Lower leg skin (tissue), 4 donors: Measurements from ENCODE around the gene GNB5. TPM values are rescaled to one million over a fixed set of nuclear protein-coding genes. Genes with fewer than 3 reads are reported as not detected.
"Not testable (repeated sequence)": the region's sequence is repeated elsewhere in the genome, so short reads cannot be mapped to it uniquely, and the experiment has no call there.

Experiments
- DNase-seq, 2 donors: peaks; one replicate each; pipeline ENCODE4 v3.0.0-alpha.2; 2019; ENCODE audit warnings: low spot score in 2 of 2
- H3K4me3 ChIP-seq: fragments of 200-600 bp; sonication (generic); 2 replicates; pipeline ENCODE4 v1.5.1; 2017; ENCODE audit warnings: mild to moderate bottlenecking, low read depth; ENCODE audit not compliant: poor library complexity, severe bottlenecking
- CTCF ChIP-seq, 3 donors: fragments of 450-650 bp; IDR thresholded peaks; one replicate each; pipeline ENCODE4 v1.5.1; 2016; ENCODE audit warnings: antibody characterized with exemption in 3 of 3, mild to moderate bottlenecking in 3 of 3, moderate library complexity in 2 of 3
- POLR2A ChIP-seq, 2 donors: fragments of 450-650 bp; IDR thresholded peaks; one replicate each; pipeline ENCODE4 v1.6.1; 2016 to 2017; ENCODE audit warnings: antibody characterized with exemption in 2 of 2, mild to moderate bottlenecking in 1 of 2, moderate library complexity in 1 of 2
- WGBS, 2 donors: methylation state at CpG; one replicate each; pipeline ENCODE4 v1.1.5; 2018; 5-methylcytosine and 5-hydroxymethylcytosine counted together
- intact Hi-C: fragments of 100-400 bp; cut with DNase I; formaldehyde crosslinking; loops from one replicate; pipeline ENCODE4 v1.15.0; 2023; ENCODE audit warnings: low total_unique reads
- total RNA-seq, 4 donors: library from RNA; depleted of rRNA; stranded (reverse); fragments of >200 nt; gene quantifications; one replicate each; pipeline ENCODE4 v1.1.0, GENCODE V29; 2016

Gene GNB5
- total RNA-seq, 4 donors from 2014 or later = 15.7 to 30.7 (median 21.9) TPM

GRCh38 chr15:52093539-52094510, 97.4 kb downstream of the GNB5 start:
- no peak for TF ChIP-seq POLR2A (IDR thresholded peaks at IDR 0.05)
- 26 to 32% methylated on average over 12 of the region's 12 CpGs for WGBS, 2 donors
- H3K4me3 ChIP-seq = no peak overlapping the region
- peak; percentile 88 to 93 for DNase-seq
- intact Hi-C loops = no loop called here

- intact Hi-C loops = no loop called here
- DNase-seq = peak in 1 of 2 donors; percentile 25
- WGBS, 2 donors = 29 to 31% methylated on average over 4 of the region's 4 CpGs
- TF ChIP-seq CTCF (IDR thresholded peaks at IDR 0.05) (no peak), POLR2A (IDR thresholded peaks at IDR 0.05) (no peak)
- no peak overlapping the region for H3K4me3 ChIP-seq
Observed at GRCh38 chr15:52093167-52093538, 98.0 kb downstream of the GNB5 start.

GRCh38 chr15:52090193-52090592, 101.0 kb downstream of the GNB5 start:
- TF ChIP-seq POLR2A (IDR thresholded peaks at IDR 0.05) = no peak
- TF ChIP-seq CTCF (IDR thresholded peaks at IDR 0.05) = no peak
- intact Hi-C loops = no loop called here

GRCh38 chr15:52086011-52086786, 105.0 kb downstream of the GNB5 start:
- intact Hi-C loops = no loop called here
- no peak for DNase-seq
- WGBS, 2 donors = 87 to 89% methylated on average over 5 of the region's 5 CpGs
- TF ChIP-seq CTCF (IDR thresholded peaks at IDR 0.05) (no peak), POLR2A (IDR thresholded peaks at IDR 0.05) (no peak)
- no peak overlapping the region for H3K4me3 ChIP-seq

More at GRCh38 chr15:52090193-52090592, 101.0 kb downstream of the GNB5 start:
- no peak overlapping the region for H3K4me3 ChIP-seq
- DNase-seq = no peak

GRCh38 chr15:52085299-52085698, 105.9 kb downstream of the GNB5 start:
- no peak for DNase-seq
- intact Hi-C loops = no loop called here
- TF ChIP-seq CTCF (IDR thresholded peaks at IDR 0.05) (no peak), POLR2A (IDR thresholded peaks at IDR 0.05) (no peak)
- H3K4me3 ChIP-seq = no peak overlapping the region

- no peak overlapping the region for H3K4me3 ChIP-seq
- no peak for DNase-seq
- no peak for TF ChIP-seq CTCF (IDR thresholded peaks at IDR 0.05)
- TF ChIP-seq POLR2A (IDR thresholded peaks at IDR 0.05) = no peak
- intact Hi-C loops = no loop called here
- 76 to 82% methylated on average over 4 of the region's 4 CpGs for WGBS, 2 donors
Observed at GRCh38 chr15:52083603-52084002, 107.6 kb downstream of the GNB5 start.

GRCh38 chr15:52083037-52083359, 108.2 kb downstream of the GNB5 start:
- DNase-seq, H3K4me3 ChIP-seq, intact Hi-C loops: not testable (repeated sequence)
- WGBS, 2 donors = 95 to 96% methylated on average over 1 of the region's 1 CpG
